ENCODE data around the gene DYNLT1. TPM values are rescaled to one million over a fixed set of nuclear protein-coding genes. Genes with fewer than 3 reads are reported as not detected.

The DYNLT1 gene
- total RNA-seq, 2 experiments from 2014 or later, result 94.3 to 98.3 TPM

- TF ChIP-seq CTCF (IDR thresholded peaks at IDR 0.05), result no peak
- ATAC-seq (peak; percentile 12), DNase-seq (peak; percentile 59)
- peaks cover 59% of the 10 kb centered on the region for H3K4me1 Mint-ChIP-seq (ENCODE audit: low read depth)
- POLR2A ChIA-PET, result interaction anchor here (0.6 to 7.8 kb wide), 7 partner anchors 7 to 396 kb away, joined by 4 to 112 read pairs (median 11); partner anchors contain the start of genes DYNLT1 and TAGAP
- intact Hi-C loops (cut with micrococcal nuclease), result loop anchor here (5.0 kb wide), 1 partner anchor 39 kb away; no protein-coding TSS in a partner anchor
- H3K36me3 Mint-ChIP-seq (ENCODE audit: low read depth), result peaks cover 34% of the 10 kb centered on the region
- CTCF ChIA-PET, result interaction anchor here (1.3 to 5.1 kb wide), 2 partner anchors 10 to 43 kb away, joined by 3 to 25 read pairs; no protein-coding TSS in a partner anchor
- peak overlapping the region; percentile 83 for H3K4me3 Mint-ChIP-seq
- peak overlapping the region; percentile 97 for H3K27ac Mint-ChIP-seq
- H3K9me3 Mint-ChIP-seq, result peaks cover 9% of the 10 kb centered on the region
- H3K27me3 Mint-ChIP-seq, result peaks cover 2% of the 10 kb centered on the region
Observed at GRCh38 chr6:158648682-158649131, 4.2 kb upstream of the DYNLT1 start.

- Mint-ChIP-seq H3K27me3 (no peaks in the 10 kb centered on the region), H3K9me3 (peaks cover 7% of the 10 kb centered on the region), H3K4me3 (no peak overlapping the region), H3K27ac (peak overlapping the region; percentile 97), H3K4me1 (ENCODE audit: low read depth) (peaks cover 55% of the 10 kb centered on the region), H3K36me3 (ENCODE audit: low read depth) (peaks cover 33% of the 10 kb centered on the region)
- no peak for ATAC-seq
- ChIA-PET POLR2A (interaction anchor here (3.3 to 7.1 kb wide), 3 partner anchors 14 to 397 kb away, joined by 11 to 65 read pairs (median 12); partner anchors contain the start of gene TAGAP), CTCF (interaction anchor here (1.2 to 5.1 kb wide), 5 partner anchors 12 to 223 kb away, joined by 3 to 25 read pairs (median 4); no protein-coding TSS in a partner anchor)
- no peak for TF ChIP-seq CTCF (IDR thresholded peaks at IDR 0.05)
- intact Hi-C loops (cut with micrococcal nuclease), result loop anchor here (5.0 kb wide), 1 partner anchor 40 kb away; no protein-coding TSS in a partner anchor
- DNase-seq, result no peak
Observed at GRCh38 chr6:158647501-158647900, 3.0 kb upstream of the DYNLT1 start.

GRCh38 chr6:158646023-158646910 lies 1.7 kb upstream of the DYNLT1 start:
- Mint-ChIP-seq H3K4me1 (ENCODE audit: low read depth) (peaks cover 66% of the 10 kb centered on the region), H3K4me3 (peak overlapping the region; percentile 99), H3K36me3 (ENCODE audit: low read depth) (peaks cover 35% of the 10 kb centered on the region), H3K27ac (peak overlapping the region; percentile 88), H3K9me3 (peaks cover 7% of the 10 kb centered on the region), H3K27me3 (no peaks in the 10 kb centered on the region)
- no peak for DNase-seq
- intact Hi-C loops (cut with micrococcal nuclease), result loop anchor here (5.0 kb wide), 1 partner anchor 41 kb away; no protein-coding TSS in a partner anchor
- CTCF ChIA-PET, result interaction anchor here (0.6 to 5.1 kb wide), 8 partner anchors 13 to 425 kb away, joined by 3 to 25 read pairs (median 4); no protein-coding TSS in a partner anchor
- no peak for ATAC-seq
- POLR2A ChIA-PET, result interaction anchor here (0.5 to 9.9 kb wide), 6 partner anchors 6 to 681 kb away, joined by 4 to 112 read pairs (median 10); partner anchors contain the start of gene SYTL3
- no peak for TF ChIP-seq CTCF (IDR thresholded peaks at IDR 0.05)

- ATAC-seq (peak; percentile 4), DNase-seq (peak; percentile 57)
- Mint-ChIP-seq H3K4me1 (ENCODE audit: low read depth) (peaks cover 69% of the 10 kb centered on the region), H3K27ac (peak overlapping the region; percentile 88), H3K36me3 (ENCODE audit: low read depth) (peaks cover 35% of the 10 kb centered on the region), H3K9me3 (peaks cover 2% of the 10 kb centered on the region), H3K4me3 (peak overlapping the region; percentile 99), H3K27me3 (no peaks in the 10 kb centered on the region)
- TF ChIP-seq CTCF (IDR thresholded peaks at IDR 0.05), result no peak
- POLR2A ChIA-PET, result interaction anchor here (0.7 to 9.9 kb wide), 7 partner anchors 7 to 438 kb away, joined by 3 to 112 read pairs (median 6); partner anchors contain the start of gene SYTL3
- CTCF ChIA-PET, result interaction anchor here (1.3 to 8.5 kb wide), 9 partner anchors 14 to 431 kb away, joined by 5 to 67 read pairs (median 7); no protein-coding TSS in a partner anchor
- intact Hi-C loops (cut with micrococcal nuclease), result loop anchor here (5.0 kb wide), 1 partner anchor 42 kb away; no protein-coding TSS in a partner anchor
Observed at GRCh38 chr6:158645064-158646022, 800 bp upstream of the DYNLT1 start.
